Astrocyte of the cerebellum (primary cell): ENCODE results near the gene KRT77.

Source experiments
- DNase-seq: peaks from one replicate; pipeline ENCODE4 v3.0.0-alpha.2; 2011; ENCODE audit warnings: low read depth
- H3K4me3 ChIP-seq: 2 replicates; pipeline ENCODE4 v1.5.1; 2011; ENCODE audit warnings: mild to moderate bottlenecking, low read depth, low read length, moderate library complexity
- in situ Hi-C: cut with HindIII; loops from 2 replicates; pipeline ENCODE4 v1.10.0; 2017; ENCODE audit warnings: low sequenced_read_pairs
- TF ChIP-seq, protein P1 (sequence below): IDR thresholded peaks from 2 replicates; pipeline ENCODE4 v1.5.1; 2012; ENCODE audit warnings: low read length, low read depth, moderate library complexity, mild to moderate bottlenecking; ENCODE audit errors: missing control alignments

KRT77 gene

DNA sequence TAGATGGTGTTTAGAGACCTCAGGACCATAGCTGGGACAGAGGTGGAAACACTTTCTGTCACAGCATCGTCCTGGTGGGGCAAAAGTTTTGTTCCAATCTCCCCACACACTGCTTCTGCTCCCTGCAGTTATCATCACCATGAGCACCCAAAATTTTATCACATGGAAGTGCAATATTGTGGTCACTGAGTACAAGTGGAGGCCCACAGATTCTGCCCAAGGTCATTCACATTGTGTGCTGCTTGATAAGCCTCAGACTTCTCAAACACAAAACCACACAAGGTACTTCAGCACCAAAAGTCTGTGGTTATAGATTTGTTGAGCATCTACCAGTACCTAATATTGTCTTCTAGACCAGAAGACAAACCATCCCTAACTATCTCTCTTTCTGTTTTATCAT is 554 bp upstream of the KRT77 start:
- in situ Hi-C loops = no loop called here
- TF ChIP-seq, protein P1, sequence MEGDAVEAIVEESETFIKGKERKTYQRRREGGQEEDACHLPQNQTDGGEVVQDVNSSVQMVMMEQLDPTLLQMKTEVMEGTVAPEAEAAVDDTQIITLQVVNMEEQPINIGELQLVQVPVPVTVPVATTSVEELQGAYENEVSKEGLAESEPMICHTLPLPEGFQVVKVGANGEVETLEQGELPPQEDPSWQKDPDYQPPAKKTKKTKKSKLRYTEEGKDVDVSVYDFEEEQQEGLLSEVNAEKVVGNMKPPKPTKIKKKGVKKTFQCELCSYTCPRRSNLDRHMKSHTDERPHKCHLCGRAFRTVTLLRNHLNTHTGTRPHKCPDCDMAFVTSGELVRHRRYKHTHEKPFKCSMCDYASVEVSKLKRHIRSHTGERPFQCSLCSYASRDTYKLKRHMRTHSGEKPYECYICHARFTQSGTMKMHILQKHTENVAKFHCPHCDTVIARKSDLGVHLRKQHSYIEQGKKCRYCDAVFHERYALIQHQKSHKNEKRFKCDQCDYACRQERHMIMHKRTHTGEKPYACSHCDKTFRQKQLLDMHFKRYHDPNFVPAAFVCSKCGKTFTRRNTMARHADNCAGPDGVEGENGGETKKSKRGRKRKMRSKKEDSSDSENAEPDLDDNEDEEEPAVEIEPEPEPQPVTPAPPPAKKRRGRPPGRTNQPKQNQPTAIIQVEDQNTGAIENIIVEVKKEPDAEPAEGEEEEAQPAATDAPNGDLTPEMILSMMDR = no peak
- H3K4me3 ChIP-seq = no peak overlapping the region
- no peak for DNase-seq

DNA sequence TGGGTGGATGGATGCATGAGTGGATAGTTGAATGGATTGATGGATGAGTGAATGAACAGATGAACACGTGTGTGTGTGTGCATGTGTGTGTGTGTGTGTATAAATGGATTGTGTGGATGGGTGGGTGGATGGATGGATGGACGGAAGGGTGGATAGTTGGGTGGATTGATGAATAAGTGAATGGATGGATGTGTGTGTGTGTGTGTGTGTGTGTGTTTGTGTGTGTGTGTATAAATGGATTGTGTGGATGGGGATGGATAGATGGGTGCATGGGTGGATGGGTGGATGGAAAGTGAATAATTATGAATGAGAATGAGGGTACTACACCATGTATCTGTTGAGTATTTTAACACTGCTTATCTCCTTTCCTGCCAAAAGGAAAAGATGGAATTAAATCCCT is 986 bp downstream of the KRT77 start:
- DNase-seq = no peak
- no peak overlapping the region for H3K4me3 ChIP-seq
- in situ Hi-C loops = no loop called here
- TF ChIP-seq, protein P1 = no peak

DNA sequence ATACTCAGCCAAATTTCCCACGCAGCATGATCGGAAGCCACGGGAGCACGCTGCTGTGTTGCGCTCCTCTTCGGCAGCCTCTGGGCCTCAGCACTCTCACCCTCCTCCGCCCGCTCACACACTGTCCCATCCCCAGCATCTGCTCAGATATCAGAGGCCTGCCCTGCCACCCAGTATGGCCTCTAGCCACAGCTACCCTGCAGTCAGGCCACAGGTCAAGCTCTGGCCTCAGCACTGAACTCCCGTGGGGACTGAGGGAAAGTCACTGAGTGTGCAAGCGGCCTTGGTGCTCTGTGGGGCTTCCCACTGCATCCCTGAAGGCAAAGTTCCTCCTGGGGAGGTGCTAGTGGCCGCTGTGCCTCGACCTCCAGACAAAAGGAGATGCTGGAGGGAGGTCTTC is 2.0 kb downstream of the KRT77 start:
- TF ChIP-seq, protein P1 = no peak
- in situ Hi-C loops = no loop called here

DNA sequence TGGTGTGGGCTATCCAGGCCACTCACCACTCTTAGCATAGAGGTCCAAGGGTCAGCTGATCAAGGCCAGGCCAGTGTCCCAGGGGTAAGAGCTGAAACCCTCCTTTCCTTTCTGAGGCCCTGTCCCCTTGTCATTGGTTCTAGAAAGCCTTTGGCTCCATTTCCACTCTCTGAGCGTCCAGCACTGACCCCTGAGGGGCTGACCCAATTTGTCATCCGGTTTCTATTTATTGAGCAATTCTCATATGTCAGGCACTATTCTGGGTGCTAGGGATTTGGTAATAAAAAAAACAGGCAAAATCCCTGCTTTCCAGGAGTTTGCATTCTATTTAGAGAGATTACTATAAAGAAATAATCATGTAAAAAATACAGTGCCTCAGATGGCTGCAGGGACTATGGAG is 3.4 kb downstream of the KRT77 start:
- no peak overlapping the region for H3K4me3 ChIP-seq
- in situ Hi-C loops = no loop called here
- DNase-seq = no peak
- TF ChIP-seq, protein P1 = no peak

More for the DNA sequence above, 2.0 kb downstream of the KRT77 start:
- H3K4me3 ChIP-seq = no peak overlapping the region
- DNase-seq = no peak

DNA sequence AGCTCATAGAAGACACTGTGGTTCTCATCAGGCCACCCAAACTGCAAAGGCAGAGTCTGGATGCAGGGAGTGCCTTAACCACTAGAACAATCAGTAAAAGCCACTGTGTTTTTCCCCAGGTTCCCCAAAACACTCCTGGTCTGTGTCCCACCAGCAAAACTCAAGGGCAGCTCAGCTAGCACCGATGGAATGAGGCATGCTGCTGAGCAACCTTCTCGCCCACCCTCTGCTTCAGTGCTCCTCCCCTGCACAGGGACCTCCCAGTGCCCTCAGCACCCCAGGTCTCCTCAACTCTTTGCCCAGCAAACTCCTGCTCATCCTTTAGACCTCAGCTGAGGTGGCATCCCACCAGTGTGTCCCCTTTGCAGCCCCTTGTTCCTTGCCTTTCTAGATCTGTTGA is 4.0 kb downstream of the KRT77 start:
- H3K4me3 ChIP-seq = no peak overlapping the region
- TF ChIP-seq, protein P1 = no peak
- DNase-seq = no peak
- in situ Hi-C loops = no loop called here

DNA sequence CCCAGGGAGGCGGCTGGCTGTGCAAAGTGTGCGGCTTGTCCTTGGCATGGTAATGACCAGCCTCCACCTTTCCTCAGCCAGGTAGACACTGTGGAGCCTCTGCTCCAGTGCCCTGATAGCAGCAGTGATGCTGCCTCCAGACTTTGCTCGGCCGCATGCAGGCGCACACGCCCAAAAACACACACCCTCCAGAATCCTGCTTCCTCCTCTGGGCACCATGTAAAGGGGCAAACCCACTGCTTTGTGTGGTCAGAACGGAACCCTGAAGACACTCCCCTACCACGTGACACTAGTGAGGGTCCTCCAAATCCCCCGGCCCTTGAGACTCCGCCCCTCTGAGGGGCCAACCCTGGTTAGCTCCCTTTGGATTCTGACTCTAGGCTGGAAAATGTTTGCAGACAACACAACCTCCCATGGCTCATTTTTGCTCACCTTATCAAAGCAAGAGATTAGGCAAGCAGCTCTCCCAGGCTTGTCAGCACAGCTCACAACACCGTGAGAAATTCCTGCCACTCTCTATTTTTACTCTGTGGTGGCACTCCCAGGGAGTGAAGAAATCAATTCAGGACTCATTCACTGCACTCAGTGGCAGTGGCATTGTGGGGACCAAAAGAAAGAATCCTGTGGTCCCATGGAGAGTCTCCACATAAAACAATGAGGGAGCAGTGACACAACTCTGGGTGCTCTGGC is 4.5 kb downstream of the KRT77 start:
- DNase-seq = no peak
- H3K4me3 ChIP-seq = no peak overlapping the region
- TF ChIP-seq, protein P1 = no peak
- in situ Hi-C loops = no loop called here
